ENCODE measurements around the gene RPIA. TPM values are rescaled to one million over a fixed set of nuclear protein-coding genes. Genes with fewer than 3 reads are reported as not detected.
A peak's percentile ranks its signal among the peaks of the same experiment; 100 is the strongest.

Gene RPIA
- total and polyA plus RNA-seq, 2 donors (not counting 1 experiment from before 2014, with no cell fraction given) = 6.4 to 9.4 TPM

- no peaks in the 10 kb centered on the region for H4K20me1 ChIP-seq (ENCODE audit: control insufficient read depth, extremely low read depth, insufficient read depth, low read length)
- no peak overlapping the region for H3K4me3 ChIP-seq (replicated peaks in 1 of 4; ENCODE audit: control extremely low read depth in 1 of 4, insufficient read depth in 1 of 4, low read depth in 3 of 4, low read length in 4 of 4)
- H3K9ac ChIP-seq (ENCODE audit: insufficient read depth, low read length) = no peak overlapping the region
- no peak overlapping the region for H3K4me2 ChIP-seq (ENCODE audit: extremely low read depth, insufficient read depth, low read length)
- no peaks in the 10 kb centered on the region for H3K4me1 ChIP-seq (ENCODE audit: control insufficient read depth, extremely low read depth, insufficient read depth, low read length)
- H3K9me3 ChIP-seq (ENCODE audit: control insufficient read depth, insufficient read depth, low read depth, low read length) = no peaks in the 10 kb centered on the region
- DNase-seq (ENCODE audit: low read depth in 2 of 2) = peak; percentile 47 to 71
- H3K27me3 ChIP-seq (ENCODE audit: control insufficient read depth, insufficient read depth, low read length) = peaks cover 2% of the 10 kb centered on the region
- no peaks in the 10 kb centered on the region for H3K36me3 ChIP-seq (ENCODE audit: control insufficient read depth, insufficient read depth, low read length)
- no peak overlapping the region for H3K27ac ChIP-seq (ENCODE audit: insufficient read depth, low read length)
- no peaks in the 10 kb centered on the region for H3K79me2 ChIP-seq (ENCODE audit: control insufficient read depth, insufficient read depth, low read length)
- TF ChIP-seq CTCF (conservative IDR thresholded peaks at IDR 0.05 in 1 of 2, IDR thresholded peaks at IDR 0.05 in 1 of 2; ENCODE audit: low read depth in 1 of 2, low read length in 2 of 2) (peak; percentile 84 to 91), EZH2 (IDR thresholded peaks at IDR 0.05; ENCODE audit: low read length, missing control alignments) (no peak)
- H2AFZ ChIP-seq (ENCODE audit: low read length) = no peak overlapping the region
These were observed 19.6 kb upstream of the RPIA start for GRCh38 chr2:88671786-88672427.

- Histone ChIP-seq H3K4me3 (replicated peaks in 1 of 4; ENCODE audit: control extremely low read depth in 1 of 4, insufficient read depth in 1 of 4, low read depth in 3 of 4, low read length in 4 of 4) (no peak overlapping the region), H3K9ac (ENCODE audit: insufficient read depth, low read length) (no peak overlapping the region), H3K27me3 (ENCODE audit: control insufficient read depth, insufficient read depth, low read length) (peaks cover 2% of the 10 kb centered on the region), H3K4me2 (ENCODE audit: extremely low read depth, insufficient read depth, low read length) (no peak overlapping the region), H4K20me1 (ENCODE audit: control insufficient read depth, extremely low read depth, insufficient read depth, low read length) (no peaks in the 10 kb centered on the region), H3K27ac (ENCODE audit: insufficient read depth, low read length) (no peak overlapping the region), H3K9me3 (ENCODE audit: control insufficient read depth, insufficient read depth, low read depth, low read length) (no peaks in the 10 kb centered on the region), H3K79me2 (ENCODE audit: control insufficient read depth, insufficient read depth, low read length) (no peaks in the 10 kb centered on the region), H2AFZ (ENCODE audit: low read length) (no peak overlapping the region), H3K36me3 (ENCODE audit: control insufficient read depth, insufficient read depth, low read length) (no peaks in the 10 kb centered on the region), H3K4me1 (ENCODE audit: control insufficient read depth, extremely low read depth, insufficient read depth, low read length) (no peaks in the 10 kb centered on the region)
- no peak for TF ChIP-seq CTCF (conservative IDR thresholded peaks at IDR 0.05 in 1 of 2, IDR thresholded peaks at IDR 0.05 in 1 of 2; ENCODE audit: low read depth in 1 of 2, low read length in 2 of 2)
- TF ChIP-seq EZH2 (IDR thresholded peaks at IDR 0.05; ENCODE audit: low read length, missing control alignments) = no peak
- DNase-seq (ENCODE audit: low read depth in 2 of 2) = no peak
These were observed 18.1 kb upstream of the RPIA start for GRCh38 chr2:88673363-88673762.

- no peak overlapping the region for H3K9ac ChIP-seq (ENCODE audit: insufficient read depth, low read length)
- no peak for TF ChIP-seq CTCF (conservative IDR thresholded peaks at IDR 0.05 in 1 of 2, IDR thresholded peaks at IDR 0.05 in 1 of 2; ENCODE audit: low read depth in 1 of 2, low read length in 2 of 2)
- no peak for TF ChIP-seq EZH2 (IDR thresholded peaks at IDR 0.05; ENCODE audit: low read length, missing control alignments)
- H3K4me2 ChIP-seq (ENCODE audit: extremely low read depth, insufficient read depth, low read length) = no peak overlapping the region
- no peaks in the 10 kb centered on the region for H3K9me3 ChIP-seq (ENCODE audit: control insufficient read depth, insufficient read depth, low read depth, low read length)
- no peak overlapping the region for H3K27ac ChIP-seq (ENCODE audit: insufficient read depth, low read length)
- no peaks in the 10 kb centered on the region for H4K20me1 ChIP-seq (ENCODE audit: control insufficient read depth, extremely low read depth, insufficient read depth, low read length)
- H2AFZ ChIP-seq (ENCODE audit: low read length) = no peak overlapping the region
- H3K4me3 ChIP-seq (replicated peaks in 1 of 4; ENCODE audit: control extremely low read depth in 1 of 4, insufficient read depth in 1 of 4, low read depth in 3 of 4, low read length in 4 of 4) = no peak overlapping the region
- no peaks in the 10 kb centered on the region for H3K36me3 ChIP-seq (ENCODE audit: control insufficient read depth, insufficient read depth, low read length)
- no peaks in the 10 kb centered on the region for H3K4me1 ChIP-seq (ENCODE audit: control insufficient read depth, extremely low read depth, insufficient read depth, low read length)
- no peaks in the 10 kb centered on the region for H3K79me2 ChIP-seq (ENCODE audit: control insufficient read depth, insufficient read depth, low read length)
- H3K27me3 ChIP-seq (ENCODE audit: control insufficient read depth, insufficient read depth, low read length) = no peaks in the 10 kb centered on the region
- no peak for DNase-seq (ENCODE audit: low read depth in 2 of 2)
These were observed 11.1 kb upstream of the RPIA start for GRCh38 chr2:88680266-88680902.
